HG02588 (cell line): ENCODE results near the gene HSD3B7.
"Not testable (repeated sequence)": the region's sequence is repeated elsewhere in the genome, so short reads cannot be mapped to it uniquely, and the experiment has no call there.

ENCODE experiments used
- ATAC-seq: cut with Tn5 transposase; IDR thresholded peaks from one replicate; pipeline ENCODE4 v1.9.1; 2021; ENCODE audit warnings: mild to moderate bottlenecking, moderate library complexity; ENCODE audit not compliant: unreplicated experiment

HSD3B7 gene

DNA sequence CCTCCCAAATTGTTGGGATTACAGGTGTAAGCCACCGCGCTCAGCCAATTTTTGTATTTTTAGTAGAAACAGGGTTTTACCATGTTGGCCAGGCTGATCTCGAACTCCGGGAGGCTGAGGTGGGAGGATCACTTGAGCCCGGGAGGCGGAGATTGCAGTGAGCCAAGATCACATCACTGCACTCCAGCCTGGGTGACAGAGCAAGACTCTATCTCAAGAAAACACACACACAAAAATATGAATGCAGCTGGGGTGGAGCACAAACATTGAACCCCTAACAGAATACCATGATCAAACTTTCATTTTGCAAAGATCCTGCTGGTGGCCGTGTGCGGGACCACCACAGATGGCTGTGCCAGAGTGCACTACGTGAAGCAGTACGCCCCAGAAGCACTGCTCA lies 32.7 kb downstream of the HSD3B7 start:
- not testable (repeated sequence) for ATAC-seq

DNA sequence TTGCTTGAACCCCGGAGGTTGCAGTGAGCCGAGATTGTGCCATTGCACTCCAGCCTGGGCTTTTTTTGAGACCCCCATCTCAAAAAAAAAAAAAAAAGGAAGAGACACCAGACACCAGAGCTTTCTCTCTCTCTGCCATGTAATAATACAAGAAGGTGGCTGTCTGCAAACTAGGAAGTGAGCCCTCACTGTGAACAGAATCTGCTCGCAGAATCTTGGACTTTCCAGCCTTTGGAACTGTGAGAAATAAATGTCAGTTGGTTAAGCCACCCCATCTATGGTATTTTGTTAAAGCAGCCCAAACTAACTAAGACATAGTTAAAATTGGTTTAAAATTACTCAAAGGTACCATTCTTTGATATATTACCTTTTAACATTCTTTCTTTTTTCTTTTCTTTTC lies 35.5 kb downstream of the HSD3B7 start:
- no peak for ATAC-seq

DNA sequence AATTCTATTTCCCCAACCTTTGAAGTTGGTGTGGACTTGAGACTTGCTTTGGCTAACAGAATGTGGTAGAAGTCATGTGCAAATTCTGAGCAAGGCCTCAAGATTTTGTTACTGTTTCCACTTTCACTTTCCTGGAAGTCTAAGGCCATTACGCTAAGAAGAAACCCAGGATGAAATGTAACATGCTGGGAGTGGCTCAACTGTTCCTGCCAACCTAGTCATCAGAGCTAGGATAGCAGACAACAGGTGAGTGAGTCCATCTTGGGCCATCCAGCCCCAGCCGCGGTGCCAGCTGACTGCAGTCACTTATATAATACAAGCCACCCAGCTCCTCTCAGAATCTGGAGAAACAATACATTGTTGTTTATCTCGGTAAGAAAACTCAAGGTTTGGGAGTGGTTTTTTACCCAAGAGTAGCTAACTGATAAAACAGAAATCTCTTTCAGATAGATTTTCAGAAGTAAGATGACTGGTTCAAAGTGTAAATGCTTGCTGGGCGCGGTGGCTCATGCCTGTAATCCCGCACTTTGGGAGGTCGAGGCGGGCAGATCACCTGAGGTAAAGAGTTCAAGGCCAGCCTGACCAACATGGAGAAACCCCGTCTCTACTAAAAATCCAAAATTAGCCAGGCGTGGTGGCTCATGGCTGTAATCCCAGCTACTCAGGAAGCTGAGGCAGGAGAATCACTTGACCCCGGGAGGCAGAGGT lies 37.7 kb downstream of the HSD3B7 start:
- no peak for ATAC-seq

DNA sequence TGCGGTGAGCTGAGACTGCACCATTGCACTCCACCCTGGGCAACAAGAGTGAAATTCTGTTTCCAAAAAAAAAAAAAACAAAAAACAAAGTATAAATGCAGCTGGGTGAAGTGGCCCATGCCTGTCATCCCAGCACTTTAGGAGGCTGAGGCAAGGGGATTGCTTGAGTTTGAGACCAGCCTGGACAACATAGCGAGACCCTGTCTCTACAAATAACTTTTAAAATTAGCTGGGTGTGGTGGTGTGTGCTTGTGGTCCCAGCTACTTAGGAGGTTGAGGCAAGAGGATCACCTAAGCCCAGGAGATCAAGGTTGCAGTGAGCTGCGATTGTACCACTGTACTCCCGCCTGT lies 38.2 kb downstream of the HSD3B7 start:
- no peak for ATAC-seq

DNA sequence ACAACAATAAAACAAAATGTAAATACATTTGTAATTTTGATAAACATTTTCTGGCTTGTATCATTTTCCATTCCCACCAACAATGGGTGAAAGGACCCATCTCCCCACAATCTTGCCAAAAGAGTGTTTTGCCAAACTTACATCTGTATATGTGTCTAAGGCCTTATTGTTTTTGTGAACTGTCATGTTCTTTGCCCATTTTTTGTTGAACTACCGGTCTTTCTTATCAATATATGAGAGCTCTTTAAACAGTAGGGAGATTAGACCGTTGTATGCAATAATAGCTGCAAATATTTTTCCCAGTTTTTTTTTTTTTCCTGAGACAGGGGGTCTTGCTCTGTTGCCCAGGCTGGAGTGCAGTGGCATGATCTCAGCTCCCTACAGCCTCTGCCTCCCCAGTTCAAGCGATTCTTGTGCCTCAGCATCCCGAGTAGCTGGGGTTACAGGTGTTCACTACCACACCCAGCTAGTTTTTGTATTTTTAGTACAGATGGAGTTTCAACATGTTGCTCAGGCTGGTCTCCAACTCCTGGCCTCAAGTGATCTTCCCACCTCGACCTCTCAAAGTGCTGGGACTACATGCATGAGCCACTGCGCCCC lies 38.7 kb downstream of the HSD3B7 start:
- no peak for ATAC-seq

DNA sequence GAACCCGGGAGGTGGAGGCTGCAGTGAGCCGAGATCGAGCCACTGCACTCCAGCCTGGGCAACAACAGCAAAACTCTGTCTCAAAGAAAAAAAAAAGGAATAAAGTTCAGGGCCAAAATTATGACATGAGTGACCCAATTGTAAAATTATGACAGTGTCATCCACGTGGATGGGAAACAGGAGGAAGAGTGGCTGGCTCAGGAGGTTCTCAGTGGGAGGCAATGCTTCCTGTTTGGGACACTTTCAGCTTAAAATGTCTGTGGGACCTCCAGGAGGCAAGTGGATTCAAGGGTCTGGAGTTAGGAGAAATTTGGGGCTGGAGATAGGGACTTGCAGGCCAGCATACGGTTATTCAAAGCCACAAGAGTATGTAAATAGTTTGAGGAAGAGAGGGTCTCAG lies 40.3 kb downstream of the HSD3B7 start:
- no peak for ATAC-seq

DNA sequence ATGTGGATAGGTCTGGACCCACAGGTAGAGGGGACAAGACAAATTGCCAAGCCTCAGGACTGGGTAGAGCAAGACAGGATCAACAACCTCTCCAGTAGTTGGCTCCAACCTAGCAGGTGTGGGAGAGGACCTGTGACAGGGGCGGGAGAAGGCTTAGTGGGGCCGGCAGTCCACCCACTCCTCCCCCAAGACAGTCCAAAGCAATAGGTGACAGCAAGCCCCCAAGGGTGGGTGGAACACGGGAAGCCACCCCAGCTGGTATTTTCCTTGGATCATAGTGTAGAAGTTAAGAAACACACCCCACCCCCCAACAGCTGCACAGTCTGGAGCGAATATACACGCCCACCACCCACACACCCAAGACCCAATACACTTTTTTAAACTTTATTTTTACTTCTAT lies 44.3 kb downstream of the HSD3B7 start:
- no peak for ATAC-seq

DNA sequence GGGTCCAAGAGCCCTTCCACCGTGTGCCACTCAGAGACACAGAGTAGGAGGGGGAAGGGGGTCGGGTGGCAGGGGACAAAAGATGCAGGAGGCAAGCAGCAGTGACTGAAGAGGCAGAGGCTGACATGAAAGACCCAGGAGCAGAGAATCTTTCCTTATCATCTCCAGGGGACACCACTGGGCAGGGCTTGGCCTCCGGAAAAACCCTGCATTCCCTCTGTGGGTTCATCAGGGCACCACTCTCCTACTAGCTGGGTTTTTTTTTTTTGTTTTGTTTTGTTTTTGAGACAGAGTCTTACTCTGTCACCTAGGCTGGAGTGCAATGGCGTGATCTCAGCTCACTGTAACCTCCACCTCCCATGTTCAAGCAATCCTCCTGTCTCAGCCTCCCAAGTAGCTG lies 46.3 kb downstream of the HSD3B7 start:
- no peak for ATAC-seq

DNA sequence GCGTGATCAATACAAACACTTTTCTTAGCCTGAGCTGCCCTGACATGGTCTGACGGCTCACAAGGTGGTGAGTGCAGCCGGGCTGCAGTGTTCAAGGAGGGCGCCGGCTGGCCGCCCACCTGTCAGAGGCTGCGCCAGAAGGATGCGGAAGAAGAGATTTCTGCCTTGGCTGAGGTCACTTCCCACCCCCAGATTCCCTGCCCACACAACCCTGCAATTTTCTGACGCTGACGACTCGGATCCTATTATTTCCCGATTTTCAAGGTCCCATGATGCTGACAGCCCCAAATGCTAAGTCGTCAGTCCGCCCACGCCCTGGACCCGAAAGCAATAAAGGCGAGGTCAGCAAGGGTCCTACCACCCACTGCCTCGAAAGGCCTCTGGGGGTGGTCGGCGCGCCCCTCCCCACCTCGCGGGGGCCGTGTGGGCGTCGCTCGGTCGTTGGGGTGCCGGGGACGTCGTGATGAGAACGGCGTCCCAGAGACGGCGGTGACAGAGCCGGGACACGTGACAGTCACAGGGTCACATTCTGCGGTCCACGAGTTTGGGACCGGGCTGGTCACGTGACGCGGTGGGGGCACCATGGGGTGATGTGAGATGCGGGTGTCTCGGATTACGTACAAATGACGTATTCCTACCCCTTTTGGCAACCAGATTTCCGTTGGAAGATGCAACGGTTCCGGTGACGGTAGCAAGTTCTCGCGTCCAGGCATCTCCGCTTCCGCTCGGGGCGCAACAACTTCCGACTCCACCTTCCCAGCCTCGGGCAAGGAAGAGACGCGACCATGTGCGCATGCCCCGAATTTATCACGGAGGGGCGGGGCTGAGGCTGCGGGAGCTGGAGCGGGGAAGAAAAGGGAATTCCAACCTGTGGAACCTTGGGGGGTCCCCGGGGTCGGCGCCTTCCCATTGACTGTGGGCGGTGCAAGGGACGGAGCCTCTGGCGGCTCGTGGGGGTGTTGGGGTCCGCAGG lies 48.0 kb downstream of the HSD3B7 start, which contains the start of gene STX4:
Gene STX4 (plus strand): TSS at position 823 of the 973 bp plus-strand sequence. CDS start 248 bp downstream, outside the sequence.
- peak; percentile 72 for ATAC-seq

DNA sequence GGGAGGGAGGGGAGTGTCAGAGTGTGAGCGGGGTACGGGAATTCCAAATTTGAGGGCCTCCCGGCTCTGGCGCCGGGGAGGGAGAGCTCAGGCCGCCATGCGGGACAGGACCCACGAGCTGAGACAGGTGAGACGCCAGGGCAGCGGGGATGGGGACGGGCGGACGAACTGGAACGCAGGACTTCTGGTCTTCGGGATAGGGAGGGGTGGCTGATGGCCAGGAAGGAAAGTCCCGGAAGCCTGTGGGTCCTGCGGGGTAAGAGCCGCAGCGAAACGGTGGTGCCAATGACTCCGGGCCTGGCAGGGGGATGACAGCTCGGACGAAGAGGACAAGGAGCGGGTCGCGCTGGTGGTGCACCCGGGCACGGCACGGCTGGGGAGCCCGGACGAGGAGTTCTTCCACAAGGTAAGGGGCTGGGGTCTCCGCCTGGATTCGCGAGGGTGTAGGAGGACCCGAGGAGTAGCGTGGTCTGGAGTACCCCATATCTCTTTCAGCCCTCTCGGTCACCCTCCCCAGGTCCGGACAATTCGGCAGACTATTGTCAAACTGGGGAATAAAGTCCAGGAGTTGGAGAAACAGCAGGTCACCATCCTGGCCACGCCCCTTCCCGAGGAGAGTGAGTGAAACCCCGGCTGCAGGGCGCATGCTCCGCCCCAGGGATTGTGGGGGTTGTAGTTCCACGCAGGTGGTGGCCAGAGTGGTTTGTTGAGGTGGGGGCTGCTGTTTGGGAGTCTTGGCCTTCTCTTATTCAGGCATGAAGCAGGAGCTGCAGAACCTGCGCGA lies 48.9 kb downstream of the HSD3B7 start:
- ATAC-seq, result peak; percentile 28

DNA sequence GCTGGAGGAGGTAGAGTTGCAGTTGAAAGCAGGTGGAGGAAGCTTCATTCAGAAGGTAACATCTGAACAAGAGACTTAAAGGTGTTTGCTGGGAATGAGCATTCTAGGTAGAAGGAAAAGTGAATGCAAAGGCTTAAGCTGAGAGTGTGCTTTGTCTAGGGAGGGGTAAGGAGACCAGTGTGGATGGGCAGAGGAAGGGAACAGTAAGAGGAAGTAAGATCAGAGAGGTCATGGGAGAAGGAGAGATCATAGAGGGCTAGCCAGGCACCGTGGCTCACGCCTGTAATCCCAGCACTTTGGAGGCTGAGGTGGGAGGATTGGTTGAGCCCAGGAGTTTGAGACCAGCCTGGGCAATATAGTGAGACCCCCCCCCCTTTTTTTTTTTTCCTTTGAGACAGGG lies 51.7 kb downstream of the HSD3B7 start:
- ATAC-seq, result no peak
